ENCODE measurements around the gene ELMO3. TPM values are rescaled to one million over a fixed set of nuclear protein-coding genes. Genes with fewer than 3 reads are reported as not detected.

The ELMO3 gene
- total RNA-seq, 4 donors from 2014 or later, result 30.1 to 35.9 (median 32.9) TPM

GRCh38 chr16:67215706-67216105 lies 16.8 kb downstream of the ELMO3 start:
- Histone ChIP-seq H3K27me3 (no peaks in the 10 kb centered on the region), H3K36me3 (no peaks in the 10 kb centered on the region), H3K4me3 (no peak overlapping the region), H3K9me3 (no peaks in the 10 kb centered on the region), H3K27ac (no peak overlapping the region), H3K4me1 (peaks cover 0 to 19% (median 6%) of the 10 kb centered on the region in 3 donors)
- intact Hi-C loops (cut with DNase I), result no loop called here
- no peak for DNase-seq
- 47 to 76% methylated on average over 4 to 5 of the region's 5 CpGs for WGBS, 2 donors
- TF ChIP-seq CTCF (IDR thresholded peaks at IDR 0.05), result no peak
- no peak for TF ChIP-seq POLR2A (IDR thresholded peaks at IDR 0.05)

- H3K4me3 ChIP-seq, result no peak overlapping the region
- intact Hi-C loops (cut with DNase I), result no loop called here
- no peaks in the 10 kb centered on the region for H3K9me3 ChIP-seq
- WGBS, 2 donors, result 63 to 70% methylated on average over 18 of the region's 18 CpGs
- no peaks in the 10 kb centered on the region for H3K27me3 ChIP-seq
- peaks cover 0 to 19% (median 6%) of the 10 kb centered on the region in 3 donors for H3K4me1 ChIP-seq
- TF ChIP-seq CTCF (IDR thresholded peaks at IDR 0.05), result no peak
- TF ChIP-seq POLR2A (IDR thresholded peaks at IDR 0.05), result no peak
- no peaks in the 10 kb centered on the region for H3K36me3 ChIP-seq
- DNase-seq, result no peak
- H3K27ac ChIP-seq, result peak overlapping the region in 3 of 4 donors; percentile 22 to 48 (median 39)
Observed at GRCh38 chr16:67216612-67217490, 17.9 kb downstream of the ELMO3 start.

- no peak overlapping the region for H3K4me3 ChIP-seq
- peaks cover 14 to 28% (median 18%) of the 10 kb centered on the region in 3 donors for H3K4me1 ChIP-seq
- no peaks in the 10 kb centered on the region for H3K9me3 ChIP-seq
- TF ChIP-seq CTCF (IDR thresholded peaks at IDR 0.05) (no peak), POLR2A (IDR thresholded peaks at IDR 0.05) (no peak)
- WGBS, 2 donors, result 59 to 64% methylated on average over 3 of the region's 3 CpGs
- peaks cover 6 to 10% (median 7%) of the 10 kb centered on the region in 3 donors for H3K36me3 ChIP-seq
- DNase-seq, result no peak
- H3K27ac ChIP-seq, result no peak overlapping the region
- H3K27me3 ChIP-seq, result no peaks in the 10 kb centered on the region
- intact Hi-C loops (cut with DNase I), result no loop called here
Observed at GRCh38 chr16:67223992-67224391, 25.1 kb downstream of the ELMO3 start.

GRCh38 chr16:67226295-67226803 lies 27.4 kb downstream of the ELMO3 start:
- peak overlapping the region; percentile 83 to 92 (median 88) for H3K27ac ChIP-seq
- no peak for TF ChIP-seq POLR2A (IDR thresholded peaks at IDR 0.05)
- TF ChIP-seq CTCF (IDR thresholded peaks at IDR 0.05), result no peak
- peaks cover 19 to 34% (median 24%) of the 10 kb centered on the region in 3 donors for H3K36me3 ChIP-seq
- H3K4me1 ChIP-seq, result peaks cover 14 to 34% (median 18%) of the 10 kb centered on the region in 3 donors
- intact Hi-C loops (cut with DNase I), result no loop called here
- no peaks in the 10 kb centered on the region for H3K27me3 ChIP-seq
- DNase-seq, result no peak
- H3K4me3 ChIP-seq, result peak overlapping the region; percentile 81 to 98 (median 92)
- no peaks in the 10 kb centered on the region for H3K9me3 ChIP-seq
- 12 to 18% methylated on average over 8 to 12 of the region's 12 CpGs for WGBS, 2 donors

Data from esophagus squamous epithelium (tissue), 5 donors.